Right lobe of liver (tissue), 4 donors: ENCODE data around the gene C6orf120.

ENCODE experiments used
- CTCF ChIP-seq, 4 donors: fragments of 200-600 bp in 3 of 4; fragments of 450-650 bp in 1 of 4; IDR thresholded peaks; one replicate each; pipeline versions ENCODE4 v1.5.1 to v1.8.0; 2016 to 2022; ENCODE audit warnings: antibody characterized with exemption in 4 of 4, mild to moderate bottlenecking in 2 of 4
- POLR2A ChIP-seq: fragments of 450-650 bp; IDR thresholded peaks from one replicate; pipeline ENCODE4 v1.6.1; 2017; ENCODE audit warnings: antibody characterized with exemption, mild to moderate bottlenecking
- donor health status: DM: no; HTN: no; CAD: no.
- donor health status: DM: no; HTN: no; CAD: no.
- donor health status: DM: no; HTN: yes; CAD: no.

- TF ChIP-seq CTCF (IDR thresholded peaks at IDR 0.05) (no peak), POLR2A (no peak)
Measured at GRCh38 chr6:169741344-169741743, 39.4 kb downstream of the C6orf120 start.
